HepG2 (cell line): ENCODE measurements around the gene GPM6B. TPM values are rescaled to one million over a fixed set of nuclear protein-coding genes. Genes with fewer than 3 reads are reported as not detected.

Experiments
- ATAC-seq: fragments of 200-7000 bp; cut with Tn5 transposase; 3 replicates; pipeline ENCODE4 v1.9.1; 2020; ENCODE audit warnings: mild to moderate bottlenecking, moderate library complexity
- BruUV-seq: library from RNA; stranded (reverse); fragments of 400-500 nt; replicated peaks from 2 replicates; lab custom pipeline; 2021; lab: Mats Ljungman, UMichigan
- CTCF ChIA-PET: fragments of 300-600 bp; formaldehyde crosslinking; extraction: SDS; loops from one replicate; lab custom pipeline; 2021; ENCODE audit warnings: low total read pairs, inconsistent platforms, low intra/inter-chr PET ratio; lab: Yijun Ruan, JAX
- POLR2A ChIA-PET: fragments of 350-600 bp; sonication (Branson Sonifier 250); formaldehyde crosslinking; loops from one replicate; lab custom pipeline; 2020; ENCODE audit warnings: antibody characterized with exemption, inconsistent platforms; lab: Yijun Ruan, JAX
- DNase-seq: peaks from one replicate; pipeline ENCODE4 v3.0.0-alpha.2; 2015; ENCODE audit warnings: low spot score
- FAIRE-seq: peaks from 3 replicates; lab custom pipeline; 2011; peaks lifted over from hg19 to GRCh38; lab: Jason Lieb, UNC
- H2AFZ ChIP-seq: one replicate; pipeline ENCODE4 v1.6.1; 2011; ENCODE audit warnings: low read length, inconsistent platforms
- H3K27ac ChIP-seq: fragments of 300-600 bp; 3 replicates; pipeline ENCODE4 v1.8.0; 2011; ENCODE audit warnings: mixed run types, mild to moderate bottlenecking, mixed read lengths, low read length, inconsistent platforms; ENCODE audit not compliant: insufficient read depth; ENCODE audit errors: extremely low read length
- H3K27me3 ChIP-seq, 2 experiments: fragments of 200-600 bp in 1 of 2; 2 replicates in 1 of 2; 3 replicates in 1 of 2; pipeline versions ENCODE4 v1.6.0 to v1.8.0; 2011; ENCODE audit warnings: low read length in 2 of 2, mild to moderate bottlenecking in 2 of 2, moderate library complexity in 2 of 2, inconsistent platforms in 1 of 2; ENCODE audit not compliant: insufficient read depth in 2 of 2, control insufficient read depth in 1 of 2
- H3K36me3 ChIP-seq, 2 experiments: fragments of 200-600 bp in 1 of 2; replicated peaks in 1 of 2; 2 replicates in 1 of 2; 3 replicates in 1 of 2; pipeline versions ENCODE4 v1.5.1 to v1.8.0; 2011; ENCODE audit warnings: low read length in 2 of 2, inconsistent platforms in 1 of 2; ENCODE audit not compliant: insufficient read depth in 2 of 2, control insufficient read depth in 1 of 2
- H3K4me1 ChIP-seq: 2 replicates; pipeline ENCODE4 v1.5.1; 2012; ENCODE audit warnings: low read length, inconsistent platforms; ENCODE audit not compliant: insufficient read depth
- H3K4me2 ChIP-seq: 2 replicates; pipeline ENCODE4 v1.6.0; 2011; ENCODE audit warnings: low read depth, low read length, inconsistent platforms
- H3K4me3 ChIP-seq, 3 experiments: fragments of 200-600 bp in 1 of 3; sonication (generic), shearing (Covaris generic) in 1 of 3; replicated peaks in 1 of 3; 2 replicates each; pipeline ENCODE4 v1.5.1; 2011 to 2016; ENCODE audit warnings: low read length in 3 of 3, inconsistent platforms in 2 of 3, low read depth in 2 of 3, mild to moderate bottlenecking in 2 of 3, control low read depth in 1 of 3, mixed read lengths in 1 of 3; ENCODE audit not compliant: insufficient read depth in 1 of 3
- H3K79me2 ChIP-seq: one replicate; pipeline ENCODE4 v1.6.1; 2011; ENCODE audit warnings: low read length, inconsistent platforms; ENCODE audit not compliant: insufficient read depth
- H3K9ac ChIP-seq: 2 replicates; pipeline ENCODE4 v1.6.0; 2011; ENCODE audit warnings: mild to moderate bottlenecking, low read depth, low read length, inconsistent platforms; ENCODE audit not compliant: insufficient read depth
- H3K9me3 ChIP-seq: 2 replicates; pipeline ENCODE4 v1.5.1; 2012; ENCODE audit warnings: mild to moderate bottlenecking, low read length
- H4K20me1 ChIP-seq: 2 replicates; pipeline ENCODE4 v1.6.0; 2011; ENCODE audit warnings: inconsistent platforms, mild to moderate bottlenecking, low read length, moderate library complexity; ENCODE audit not compliant: insufficient read depth
- AGO1 ChIP-seq: fragments of 200-400 bp; formaldehyde crosslinking; IDR thresholded peaks from 2 replicates; pipeline ENCODE4 v1.6.1; 2017; ENCODE audit warnings: mild to moderate bottlenecking, low read depth, low read length, moderate library complexity; ENCODE audit not compliant: poor library complexity, severe bottlenecking
- BHLHE40 ChIP-seq: IDR thresholded peaks from 2 replicates; pipeline ENCODE4 v1.6.1; 2011; ENCODE audit warnings: low read length, improper control_type of control experiment
- CENPX ChIP-seq: sonication (generic); formaldehyde crosslinking; IDR thresholded peaks from 2 replicates; pipeline ENCODE4 v1.9.0; 2021; ENCODE audit warnings: mild to moderate bottlenecking, missing genetic modification reagents, moderate library complexity
- DNMT3B ChIP-seq: conservative IDR thresholded peaks from 2 replicates; pipeline ENCODE4 v1.6.1; 2016; ENCODE audit warnings: missing biosample characterization, control low read depth
- EZH2 ChIP-seq: conservative IDR thresholded peaks from 2 replicates; pipeline ENCODE4 v1.6.1; 2012; ENCODE audit warnings: mild to moderate bottlenecking, low read depth, low read length, moderate library complexity
- GATAD1 ChIP-seq: IDR thresholded peaks from 2 replicates; pipeline ENCODE4 v1.6.1; 2016; ENCODE audit warnings: missing genetic modification reagents, missing compliant biosample characterization
- HCFC1 ChIP-seq: fragments of 150-350 bp; IDR thresholded peaks from 2 replicates; pipeline ENCODE4 v1.6.1; 2014; ENCODE audit warnings: low read depth, low read length
- HES4 ChIP-seq: sonication (generic); formaldehyde crosslinking; IDR thresholded peaks from 2 replicates; pipeline ENCODE4 v1.9.0; 2021; ENCODE audit warnings: mild to moderate bottlenecking, missing genetic modification reagents, borderline replicate concordance
- KDM5A ChIP-seq: fragments of 200-600 bp; sonication (generic); IDR thresholded peaks from 2 replicates; pipeline ENCODE4 v1.7.0; 2018; ENCODE audit warnings: antibody characterized with exemption, mild to moderate bottlenecking, low read length, borderline replicate concordance
- MTF2 ChIP-seq: sonication (generic); formaldehyde crosslinking; IDR thresholded peaks from 2 replicates; pipeline ENCODE4 v1.5.0; 2020; ENCODE audit warnings: missing genetic modification reagents, borderline replicate concordance
- NFKB2 ChIP-seq: sonication (generic); formaldehyde crosslinking; IDR thresholded peaks from 2 replicates; pipeline ENCODE4 v1.4.0; 2020; ENCODE audit warnings: missing genetic modification reagents, borderline replicate concordance
- NR2F2 ChIP-seq: IDR thresholded peaks from 2 replicates; pipeline ENCODE4 v1.6.1; 2012; ENCODE audit warnings: low read depth, inconsistent platforms, borderline replicate concordance
- SOX5 ChIP-seq: IDR thresholded peaks from 2 replicates; pipeline ENCODE4 v1.6.1; 2016; ENCODE audit warnings: borderline replicate concordance
- ZFP90 ChIP-seq: sonication (generic); formaldehyde crosslinking; IDR thresholded peaks from 2 replicates; pipeline ENCODE4 v1.8.0; 2022; ENCODE audit warnings: missing genetic modification reagents, mild to moderate bottlenecking, inconsistent platforms, borderline replicate concordance
- ZNF75D ChIP-seq: sonication (generic); formaldehyde crosslinking; IDR thresholded peaks from 2 replicates; pipeline ENCODE4 v1.8.1; 2023; ENCODE audit warnings: missing genetic modification reagents, mild to moderate bottlenecking, borderline replicate concordance
- ZNF816 ChIP-seq: sonication (generic); formaldehyde crosslinking; IDR thresholded peaks from 2 replicates; pipeline ENCODE4 v1.8.0; 2022; ENCODE audit warnings: missing genetic modification reagents, mild to moderate bottlenecking, borderline replicate concordance
- ZSCAN30 ChIP-seq: sonication (generic); formaldehyde crosslinking; IDR thresholded peaks from 2 replicates; pipeline ENCODE4 v1.5.0; 2020; ENCODE audit warnings: mild to moderate bottlenecking, missing genetic modification reagents
- WGBS: methylation state at CpG from one replicate; pipeline ENCODE4 v1.1.6; 2017; ENCODE audit warnings: low lambda C conversion rate; 5-methylcytosine and 5-hydroxymethylcytosine counted together
- in situ Hi-C: cut with HindIII; loops from 2 replicates; pipeline ENCODE4 v1.10.0; 2017; ENCODE audit warnings: low pct_unique_long_range_greater_than_20kb; ENCODE audit not compliant: extremely low pct_ligation_motif_present
- intact Hi-C: fragments of 100-400 bp; cut with micrococcal nuclease; formaldehyde crosslinking; loops from one replicate; pipeline ENCODE4 v1.10.0; 2022; ENCODE audit not compliant: unreplicated experiment
- polyA plus RNA-seq, 8 experiments: library from polyadenylated mRNA; depleted of rRNA in 3 of 8; stranded (reverse) in 7 of 8; unstranded in 1 of 8; fragments of >200 nt; fragmentation: Illumina TruSeq in 4 of 8; extraction: Trizol in 4 of 8; gene quantifications; 2 replicates each; pipeline versions ENCODE4 v1.2.1 to v1.2.3, GENCODE V29; 2011 to 2016; ENCODE audit warnings: low read depth in 4 of 8, missing spikeins in 1 of 8, mixed read lengths in 1 of 8; ENCODE audit not compliant: insufficient read depth in 1 of 8
- total RNA-seq, 5 experiments: library from RNA; depleted of rRNA; stranded (reverse); fragments of >200 nt; fragmentation: Illumina TruSeq; extraction: Trizol; gene quantifications; 2 replicates each; pipeline ENCODE4 v1.2.3, GENCODE V29; 2016; ENCODE audit warnings: low read depth in 1 of 5
- TF ChIP-seq, protein P1 (sequence below): IDR thresholded peaks from 2 replicates; pipeline ENCODE4 v1.6.1; 2016; ENCODE audit warnings: missing compliant biosample characterization, missing genetic modification reagents, borderline replicate concordance
- TF ChIP-seq, protein P2 (sequence below): sonication (generic); formaldehyde crosslinking; IDR thresholded peaks from 2 replicates; pipeline ENCODE4 v1.9.0; 2022; ENCODE audit warnings: missing genetic modification reagents, mild to moderate bottlenecking, borderline replicate concordance
- TF ChIP-seq, protein P3 (sequence below): sonication (generic); formaldehyde crosslinking; IDR thresholded peaks from 2 replicates; pipeline ENCODE4 v1.4.0; 2020; ENCODE audit warnings: missing genetic modification reagents, mild to moderate bottlenecking, borderline replicate concordance

Gene GPM6B
- total and polyA plus RNA-seq, 2 of the 13 experiments (the other 11 are each of a cell fraction or from before 2014, with no cell fraction given) = not detected

DNA sequence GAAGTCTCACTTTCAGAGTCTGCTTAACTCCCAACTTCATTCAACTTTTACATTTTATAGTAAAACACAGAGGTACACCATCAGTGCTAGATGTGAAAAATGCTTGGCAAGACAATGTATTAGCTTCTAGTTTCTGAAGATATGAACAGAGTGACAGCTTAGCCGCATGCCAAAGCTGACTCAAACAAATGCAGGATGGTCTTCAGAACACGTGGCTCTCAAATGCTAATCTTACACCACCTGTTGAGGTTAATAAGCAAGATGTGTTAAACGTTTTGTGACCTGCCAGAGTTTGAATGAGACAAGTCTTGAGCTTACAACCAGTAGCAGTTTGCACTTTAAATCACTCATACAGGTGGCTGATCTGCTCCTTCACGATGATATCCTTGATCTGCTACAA is 18.9 kb upstream of the GPM6B start (continued):
- TF ChIP-seq BHLHE40 (no peak), SOX5 (CRISPR knock-in tag) (no peak), MTF2 (CRISPR knock-in tag) (no peak), ZNF816 (CRISPR knock-in tag) (no peak), AGO1 (no peak)

DNA sequence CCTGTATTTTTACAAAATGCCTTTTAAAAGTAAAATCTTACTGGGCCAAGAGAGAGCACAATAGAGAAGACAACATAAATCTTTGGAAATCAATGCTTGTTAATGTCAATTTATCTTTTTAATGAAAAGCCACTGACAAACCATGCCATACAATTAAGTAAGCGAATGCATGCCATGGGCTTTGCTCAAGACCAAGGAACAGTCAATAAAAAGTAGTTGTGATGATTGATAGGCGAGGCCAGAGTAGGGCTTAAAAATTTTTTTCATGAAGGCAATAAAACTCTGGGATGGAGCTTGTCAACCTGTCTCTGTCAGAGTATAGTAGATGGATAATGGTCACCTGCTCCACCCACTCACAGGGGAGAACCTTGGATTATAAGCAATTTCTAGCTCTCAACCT is 17.5 kb upstream of the GPM6B start:
- DNase-seq (no peak), ATAC-seq (no peak), FAIRE-seq (no peak)
- Histone ChIP-seq H3K4me3 (no peak overlapping the region), H3K27me3 (no peaks in the 10 kb centered on the region), H3K36me3 (no peaks in the 10 kb centered on the region), H3K9ac (no peak overlapping the region), H3K27ac (no peak overlapping the region), H3K79me2 (no peaks in the 10 kb centered on the region), H2AFZ (no peak overlapping the region), H3K9me3 (no peaks in the 10 kb centered on the region), H3K4me1 (no peaks in the 10 kb centered on the region), H4K20me1 (no peaks in the 10 kb centered on the region), H3K4me2 (no peak overlapping the region)
- POLR2A ChIA-PET = no interaction called here
- in situ Hi-C loops = no loop called here
- CTCF ChIA-PET = no interaction called here
- no TSS peak for BruUV-seq
- intact Hi-C loops = no loop called here
- 10% methylated on average over 2 of the region's 2 CpGs for WGBS
- TF ChIP-seq ZFP90 (CRISPR knock-in tag) = no peak
- TF ChIP-seq, protein P1, sequence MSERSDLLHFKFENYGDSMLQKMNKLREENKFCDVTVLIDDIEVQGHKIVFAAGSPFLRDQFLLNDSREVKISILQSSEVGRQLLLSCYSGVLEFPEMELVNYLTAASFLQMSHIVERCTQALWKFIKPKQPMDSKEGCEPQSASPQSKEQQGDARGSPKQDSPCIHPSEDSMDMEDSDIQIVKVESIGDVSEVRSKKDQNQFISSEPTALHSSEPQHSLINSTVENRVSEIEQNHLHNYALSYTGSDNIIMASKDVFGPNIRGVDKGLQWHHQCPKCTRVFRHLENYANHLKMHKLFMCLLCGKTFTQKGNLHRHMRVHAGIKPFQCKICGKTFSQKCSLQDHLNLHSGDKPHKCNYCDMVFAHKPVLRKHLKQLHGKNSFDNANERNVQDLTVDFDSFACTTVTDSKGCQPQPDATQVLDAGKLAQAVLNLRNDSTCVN (CRISPR knock-in tag) = no peak
- TF ChIP-seq NFKB2 = no peak
- no peak for TF ChIP-seq NR2F2
- TF ChIP-seq, protein P2, sequence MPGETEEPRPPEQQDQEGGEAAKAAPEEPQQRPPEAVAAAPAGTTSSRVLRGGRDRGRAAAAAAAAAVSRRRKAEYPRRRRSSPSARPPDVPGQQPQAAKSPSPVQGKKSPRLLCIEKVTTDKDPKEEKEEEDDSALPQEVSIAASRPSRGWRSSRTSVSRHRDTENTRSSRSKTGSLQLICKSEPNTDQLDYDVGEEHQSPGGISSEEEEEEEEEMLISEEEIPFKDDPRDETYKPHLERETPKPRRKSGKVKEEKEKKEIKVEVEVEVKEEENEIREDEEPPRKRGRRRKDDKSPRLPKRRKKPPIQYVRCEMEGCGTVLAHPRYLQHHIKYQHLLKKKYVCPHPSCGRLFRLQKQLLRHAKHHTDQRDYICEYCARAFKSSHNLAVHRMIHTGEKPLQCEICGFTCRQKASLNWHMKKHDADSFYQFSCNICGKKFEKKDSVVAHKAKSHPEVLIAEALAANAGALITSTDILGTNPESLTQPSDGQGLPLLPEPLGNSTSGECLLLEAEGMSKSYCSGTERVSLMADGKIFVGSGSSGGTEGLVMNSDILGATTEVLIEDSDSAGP (CRISPR knock-in tag) = no peak
- TF ChIP-seq ZNF75D (CRISPR knock-in tag) = no peak
- no peak for TF ChIP-seq HES4 (CRISPR knock-in tag)
- TF ChIP-seq GATAD1 (CRISPR knock-in tag) = no peak
- TF ChIP-seq, protein P3, sequence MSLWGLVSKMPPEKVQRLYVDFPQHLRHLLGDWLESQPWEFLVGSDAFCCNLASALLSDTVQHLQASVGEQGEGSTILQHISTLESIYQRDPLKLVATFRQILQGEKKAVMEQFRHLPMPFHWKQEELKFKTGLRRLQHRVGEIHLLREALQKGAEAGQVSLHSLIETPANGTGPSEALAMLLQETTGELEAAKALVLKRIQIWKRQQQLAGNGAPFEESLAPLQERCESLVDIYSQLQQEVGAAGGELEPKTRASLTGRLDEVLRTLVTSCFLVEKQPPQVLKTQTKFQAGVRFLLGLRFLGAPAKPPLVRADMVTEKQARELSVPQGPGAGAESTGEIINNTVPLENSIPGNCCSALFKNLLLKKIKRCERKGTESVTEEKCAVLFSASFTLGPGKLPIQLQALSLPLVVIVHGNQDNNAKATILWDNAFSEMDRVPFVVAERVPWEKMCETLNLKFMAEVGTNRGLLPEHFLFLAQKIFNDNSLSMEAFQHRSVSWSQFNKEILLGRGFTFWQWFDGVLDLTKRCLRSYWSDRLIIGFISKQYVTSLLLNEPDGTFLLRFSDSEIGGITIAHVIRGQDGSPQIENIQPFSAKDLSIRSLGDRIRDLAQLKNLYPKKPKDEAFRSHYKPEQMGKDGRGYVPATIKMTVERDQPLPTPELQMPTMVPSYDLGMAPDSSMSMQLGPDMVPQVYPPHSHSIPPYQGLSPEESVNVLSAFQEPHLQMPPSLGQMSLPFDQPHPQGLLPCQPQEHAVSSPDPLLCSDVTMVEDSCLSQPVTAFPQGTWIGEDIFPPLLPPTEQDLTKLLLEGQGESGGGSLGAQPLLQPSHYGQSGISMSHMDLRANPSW (CRISPR knock-in tag) = no peak
- no peak for TF ChIP-seq DNMT3B (CRISPR knock-in tag)
- no peak for TF ChIP-seq CENPX (CRISPR knock-in tag)
- no peak for TF ChIP-seq HCFC1
- TF ChIP-seq ZSCAN30 (CRISPR knock-in tag) = no peak
- TF ChIP-seq EZH2 = no peak
- no peak for TF ChIP-seq KDM5A
